GM12878 (cell line): ENCODE measurements around the gene ETNK2. TPM values are rescaled to one million over a fixed set of nuclear protein-coding genes. Genes with fewer than 3 reads are reported as not detected.

Source experiments
- CHD2 ChIP-seq: IDR thresholded peaks from 2 replicates; pipeline ENCODE4 v1.6.1; 2011; ENCODE audit warnings: low read depth, low read length, improper control_type of control experiment, borderline replicate concordance
- FOXK2 ChIP-seq: fragments of 450-650 bp; IDR thresholded peaks from 2 replicates; pipeline ENCODE4 v1.6.1; 2017; ENCODE audit warnings: mild to moderate bottlenecking, moderate library complexity
- MYC ChIP-seq: IDR thresholded peaks from 2 replicates; pipeline ENCODE4 v1.6.1; 2011; ENCODE audit warnings: mild to moderate bottlenecking, low read length, moderate library complexity, inconsistent platforms; ENCODE audit not compliant: insufficient read depth, insufficient replicate concordance, insufficient read length, severe bottlenecking
- TCF12 ChIP-seq: IDR thresholded peaks from 2 replicates; pipeline ENCODE4 v1.6.1; 2011; ENCODE audit warnings: low read depth, mild to moderate bottlenecking, low read length
- polyA plus RNA-seq, 11 experiments: library from polyadenylated mRNA; depleted of rRNA in 4 of 11; unstranded in 6 of 11; stranded (reverse) in 5 of 11; fragments of >200 nt; fragmentation: Nextera tagmentation in 4 of 11; fragmentation: Illumina TruSeq in 1 of 11; extraction: Ambion mirVana in 4 of 11; extraction: Trizol in 1 of 11; gene quantifications; 1 replicate in 1 of 11; 2 replicates in 10 of 11; pipeline versions ENCODE4 v1.2.1 to v1.2.3, GENCODE V29; 2011 to 2016; ENCODE audit warnings: inconsistent platforms in 2 of 11, missing spikeins in 2 of 11, low read depth in 1 of 11
- total RNA-seq, 4 experiments: library from RNA; depleted of rRNA in 3 of 4; stranded (reverse); fragments of >200 nt in 3 of 4; fragmentation: Illumina TruSeq in 1 of 4; extraction: Trizol in 1 of 4; gene quantifications; 2 replicates each; pipeline versions ENCODE4 v1.2.1 to v1.2.3, GENCODE V29; 2013 to 2021
- TF ChIP-seq, protein P1 (sequence below): fragments of 450-650 bp; IDR thresholded peaks from 2 replicates; pipeline ENCODE4 v1.6.1; 2016; ENCODE audit warnings: mild to moderate bottlenecking

Gene ETNK2
- total and polyA plus RNA-seq, 10 of the 15 experiments (the other 5 are each of a cell fraction or from before 2014, with no cell fraction given), result 0.14 TPM; not detected in 9

DNA sequence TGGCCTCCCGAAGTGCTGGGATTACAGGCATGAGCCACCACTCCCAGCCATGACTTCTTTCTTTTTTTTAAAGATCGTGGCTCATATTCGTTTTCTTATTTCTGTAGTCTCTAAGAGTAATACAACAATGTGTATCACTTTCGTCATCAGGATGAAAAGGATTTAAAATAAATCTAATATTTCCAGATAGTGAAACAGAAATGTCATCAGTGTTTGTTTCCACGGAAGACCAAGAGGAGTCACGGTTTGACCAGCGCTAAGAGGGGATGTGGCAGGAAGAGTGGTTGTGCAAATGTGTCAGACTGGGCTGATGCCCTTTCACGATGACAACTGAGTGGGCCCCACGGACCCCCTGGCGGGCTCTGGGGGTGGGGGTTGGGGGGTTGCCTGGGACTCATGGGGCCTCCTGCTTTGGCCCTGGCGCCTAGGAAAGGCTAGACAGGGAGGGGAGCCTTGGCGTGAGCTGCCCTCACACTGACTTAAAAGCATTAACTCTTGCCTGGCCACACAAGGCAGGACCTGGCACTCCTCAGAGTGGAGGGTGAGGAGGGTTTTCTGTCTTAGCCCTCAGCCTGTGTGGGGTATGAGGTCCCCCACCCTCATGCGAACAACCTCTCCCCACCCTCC lies 70.6 kb downstream of the ETNK2 start (continued):
- TF ChIP-seq, protein P1, sequence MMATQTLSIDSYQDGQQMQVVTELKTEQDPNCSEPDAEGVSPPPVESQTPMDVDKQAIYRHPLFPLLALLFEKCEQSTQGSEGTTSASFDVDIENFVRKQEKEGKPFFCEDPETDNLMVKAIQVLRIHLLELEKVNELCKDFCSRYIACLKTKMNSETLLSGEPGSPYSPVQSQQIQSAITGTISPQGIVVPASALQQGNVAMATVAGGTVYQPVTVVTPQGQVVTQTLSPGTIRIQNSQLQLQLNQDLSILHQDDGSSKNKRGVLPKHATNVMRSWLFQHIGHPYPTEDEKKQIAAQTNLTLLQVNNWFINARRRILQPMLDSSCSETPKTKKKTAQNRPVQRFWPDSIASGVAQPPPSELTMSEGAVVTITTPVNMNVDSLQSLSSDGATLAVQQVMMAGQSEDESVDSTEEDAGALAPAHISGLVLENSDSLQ, result no peak
- TF ChIP-seq FOXK2 (no peak), TCF12 (no peak), MYC (no peak), CHD2 (no peak)

Other genes with a start within 250 kb of the ETNK2 start
- not detected in 2 replicates for gene SOX13, start 78.9 kb downstream of the ETNK2 start, total RNA-seq (2014; rRNA removed)
- gene SOX13, start 78.9 kb downstream of the ETNK2 start, total RNA-seq (2014; rRNA removed; fragmentation: Illumina TruSeq; extraction: Trizol), result not detected in 2 replicates
- gene SOX13, start 78.9 kb downstream of the ETNK2 start, total RNA-seq (2021), result 0.27 and 0.31 TPM in 2 replicates
- gene SOX13, start 78.9 kb downstream of the ETNK2 start, polyA plus RNA-seq (2011; rRNA removed), result 0.10 and 0.11 TPM in 2 replicates
- not detected in 2 replicates for gene SOX13, start 78.9 kb downstream of the ETNK2 start, polyA plus RNA-seq (2014; fragmentation: Illumina TruSeq; extraction: Trizol)
- not detected for gene SOX13, start 78.9 kb downstream of the ETNK2 start, polyA plus RNA-seq (2014; fragmentation: Nextera tagmentation; extraction: Ambion mirVana)
- gene SOX13, start 78.9 kb downstream of the ETNK2 start, polyA plus RNA-seq (2014; rRNA removed), result not detected in 2 replicates
- gene SOX13, start 78.9 kb downstream of the ETNK2 start, polyA plus RNA-seq (2016; fragmentation: Nextera tagmentation; extraction: Ambion mirVana), result under 1 TPM in 1 of 2 experiments, not detected in 1; 0.04 TPM
- not detected in 2 replicates for gene REN, start 14.3 kb upstream of the ETNK2 start, total RNA-seq (2014; rRNA removed)
- gene REN, start 14.3 kb upstream of the ETNK2 start, total RNA-seq (2014; rRNA removed; fragmentation: Illumina TruSeq; extraction: Trizol), result not detected in 2 replicates
- gene REN, start 14.3 kb upstream of the ETNK2 start, total RNA-seq (2021), result not detected in 2 replicates
- not detected in 2 replicates for gene REN, start 14.3 kb upstream of the ETNK2 start, polyA plus RNA-seq (2011; rRNA removed)
- gene REN, start 14.3 kb upstream of the ETNK2 start, polyA plus RNA-seq (2014; fragmentation: Illumina TruSeq; extraction: Trizol), result not detected in 2 replicates
- not detected for gene REN, start 14.3 kb upstream of the ETNK2 start, polyA plus RNA-seq (2014; fragmentation: Nextera tagmentation; extraction: Ambion mirVana)
- not detected in 2 replicates for gene REN, start 14.3 kb upstream of the ETNK2 start, polyA plus RNA-seq (2014; rRNA removed)
- gene REN, start 14.3 kb upstream of the ETNK2 start, polyA plus RNA-seq (2016; fragmentation: Nextera tagmentation; extraction: Ambion mirVana), result not detected
- gene KISS1, start 44.4 kb upstream of the ETNK2 start, total RNA-seq (2014; rRNA removed), result not detected in 2 replicates
- not detected in 2 replicates for gene KISS1, start 44.4 kb upstream of the ETNK2 start, total RNA-seq (2014; rRNA removed; fragmentation: Illumina TruSeq; extraction: Trizol)
- gene KISS1, start 44.4 kb upstream of the ETNK2 start, total RNA-seq (2021), result not detected in 2 replicates
- gene KISS1, start 44.4 kb upstream of the ETNK2 start, polyA plus RNA-seq (2011; rRNA removed), result not detected in 2 replicates
- gene KISS1, start 44.4 kb upstream of the ETNK2 start, polyA plus RNA-seq (2014; fragmentation: Illumina TruSeq; extraction: Trizol), result not detected in 2 replicates
- not detected for gene KISS1, start 44.4 kb upstream of the ETNK2 start, polyA plus RNA-seq (2014; fragmentation: Nextera tagmentation; extraction: Ambion mirVana)
- gene KISS1, start 44.4 kb upstream of the ETNK2 start, polyA plus RNA-seq (2014; rRNA removed), result not detected in 2 replicates
- gene KISS1, start 44.4 kb upstream of the ETNK2 start, polyA plus RNA-seq (2016; fragmentation: Nextera tagmentation; extraction: Ambion mirVana), result not detected
- gene GOLT1A, start 61.9 kb upstream of the ETNK2 start, total RNA-seq (2014; rRNA removed), result not detected in 2 replicates
- gene GOLT1A, start 61.9 kb upstream of the ETNK2 start, total RNA-seq (2014; rRNA removed; fragmentation: Illumina TruSeq; extraction: Trizol), result not detected in 2 replicates
- gene GOLT1A, start 61.9 kb upstream of the ETNK2 start, total RNA-seq (2021), result not detected in 2 replicates
- 0.46 and 0.68 TPM in 2 replicates for gene GOLT1A, start 61.9 kb upstream of the ETNK2 start, polyA plus RNA-seq (2011; rRNA removed)
- gene GOLT1A, start 61.9 kb upstream of the ETNK2 start, polyA plus RNA-seq (2014; fragmentation: Illumina TruSeq; extraction: Trizol), result 0.65 TPM in 1 of 2 replicates, not detected in the other
- under 1 TPM in 1 of 2 experiments, not detected in 1; 0.09 TPM for gene GOLT1A, start 61.9 kb upstream of the ETNK2 start, polyA plus RNA-seq (2014; fragmentation: Nextera tagmentation; extraction: Ambion mirVana)
- not detected in 2 replicates for gene GOLT1A, start 61.9 kb upstream of the ETNK2 start, polyA plus RNA-seq (2014; rRNA removed)
- gene GOLT1A, start 61.9 kb upstream of the ETNK2 start, polyA plus RNA-seq (2016; fragmentation: Nextera tagmentation; extraction: Ambion mirVana), result not detected
- gene PLEKHA6, start 207.9 kb upstream of the ETNK2 start, total RNA-seq (2014; rRNA removed), result 0.05 and 0.11 TPM in 2 replicates
- 0.05 and 0.27 TPM in 2 replicates for gene PLEKHA6, start 207.9 kb upstream of the ETNK2 start, total RNA-seq (2014; rRNA removed; fragmentation: Illumina TruSeq; extraction: Trizol)
- 0.21 and 0.69 TPM in 2 replicates for gene PLEKHA6, start 207.9 kb upstream of the ETNK2 start, total RNA-seq (2021)
- gene PLEKHA6, start 207.9 kb upstream of the ETNK2 start, polyA plus RNA-seq (2011; rRNA removed), result 0.33 and 0.81 TPM in 2 replicates
- 0.04 and 0.06 TPM in 2 replicates for gene PLEKHA6, start 207.9 kb upstream of the ETNK2 start, polyA plus RNA-seq (2014; fragmentation: Illumina TruSeq; extraction: Trizol)
- gene PLEKHA6, start 207.9 kb upstream of the ETNK2 start, polyA plus RNA-seq (2014; fragmentation: Nextera tagmentation; extraction: Ambion mirVana), result not detected
- gene PLEKHA6, start 207.9 kb upstream of the ETNK2 start, polyA plus RNA-seq (2014; rRNA removed), result 0.04 and 0.14 TPM in 2 replicates
- not detected for gene PLEKHA6, start 207.9 kb upstream of the ETNK2 start, polyA plus RNA-seq (2016; fragmentation: Nextera tagmentation; extraction: Ambion mirVana)